NCI-H146 (cell line): Measurements from ENCODE around the gene ARHGEF7.

Experiments used
- DNase-seq: peaks from one replicate; lab custom pipeline; 2025; lab: John Stamatoyannopoulos, UW

The ARHGEF7 gene

GRCh38 chr13:111278743-111279652 lies 163.9 kb downstream of the ARHGEF7 start:
- no peak for DNase-seq

DNA sequence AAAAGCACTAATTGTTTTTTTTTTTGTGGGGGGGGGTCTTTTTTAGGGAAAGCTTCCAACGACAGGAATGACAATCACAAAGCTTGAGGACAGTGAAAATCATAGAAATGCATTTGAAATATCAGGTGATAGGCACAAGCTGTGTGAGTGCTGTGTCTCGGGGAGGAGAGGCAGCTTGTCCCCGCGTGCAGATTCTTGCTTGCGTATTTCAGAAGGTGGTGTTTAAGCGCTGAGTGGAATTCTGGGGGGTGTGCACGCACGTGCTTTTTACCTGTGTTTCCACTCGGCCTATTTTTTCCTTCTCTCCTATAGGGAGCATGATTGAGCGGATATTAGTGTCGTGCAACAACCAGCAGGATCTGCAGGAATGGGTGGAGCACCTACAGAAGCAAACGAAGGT lies 165.1 kb downstream of the ARHGEF7 start:
- DNase-seq, result no peak

GRCh38 chr13:111280681-111281585 lies 165.8 kb downstream of the ARHGEF7 start:
- DNase-seq, result no peak

DNA sequence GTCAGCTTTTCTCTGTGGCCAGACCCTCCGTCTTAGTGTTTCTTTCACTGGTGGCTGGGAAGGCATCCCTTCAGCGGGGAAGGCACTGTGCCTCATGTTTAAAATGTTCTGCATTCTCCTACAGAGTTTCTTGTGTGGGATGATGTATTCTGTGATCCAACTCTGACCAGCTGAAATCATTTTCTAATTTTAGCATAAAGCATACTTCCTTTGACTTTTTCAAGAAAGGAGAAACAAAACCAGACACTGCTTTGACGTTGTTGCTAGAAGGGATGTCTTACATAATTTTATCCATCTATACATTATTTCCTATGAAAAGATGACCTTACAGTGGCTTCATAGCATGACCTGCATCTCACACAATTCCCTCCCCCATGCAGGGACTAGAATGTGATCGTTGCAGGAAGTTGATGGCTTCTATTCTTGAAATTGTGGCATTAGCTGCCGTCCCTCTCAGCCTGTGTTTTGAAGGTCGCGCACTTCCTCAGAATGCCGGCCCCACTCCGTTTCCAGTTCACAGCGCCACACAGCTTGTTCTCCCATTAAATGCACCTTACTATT lies 166.7 kb downstream of the ARHGEF7 start:
- no peak for DNase-seq

GRCh38 chr13:111282425-111282824 lies 167.3 kb downstream of the ARHGEF7 start:
- no peak for DNase-seq

GRCh38 chr13:111282997-111283396 lies 167.9 kb downstream of the ARHGEF7 start:
- DNase-seq, result no peak

DNA sequence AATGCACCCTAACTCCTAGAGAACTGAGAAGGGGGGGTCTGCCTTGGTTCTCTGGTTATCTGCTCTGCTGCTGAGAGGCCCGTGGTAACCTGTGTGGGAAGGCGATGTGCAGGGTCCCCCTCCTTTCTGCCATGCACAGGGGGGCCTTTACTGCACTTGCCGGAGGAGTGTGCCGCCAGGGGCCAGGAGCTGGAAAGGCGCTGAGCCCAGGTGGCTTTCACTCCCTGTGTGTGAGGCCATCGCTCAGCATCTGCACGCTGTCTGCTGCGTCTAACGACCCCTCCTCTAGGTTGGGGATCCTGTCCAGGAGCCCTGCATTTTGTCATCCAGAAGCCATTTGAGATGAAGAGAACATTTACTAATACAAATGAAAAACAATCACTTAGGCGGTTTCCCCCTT lies 168.3 kb downstream of the ARHGEF7 start:
- no peak for DNase-seq

GRCh38 chr13:111283991-111284390 lies 168.9 kb downstream of the ARHGEF7 start:
- no peak for DNase-seq

DNA sequence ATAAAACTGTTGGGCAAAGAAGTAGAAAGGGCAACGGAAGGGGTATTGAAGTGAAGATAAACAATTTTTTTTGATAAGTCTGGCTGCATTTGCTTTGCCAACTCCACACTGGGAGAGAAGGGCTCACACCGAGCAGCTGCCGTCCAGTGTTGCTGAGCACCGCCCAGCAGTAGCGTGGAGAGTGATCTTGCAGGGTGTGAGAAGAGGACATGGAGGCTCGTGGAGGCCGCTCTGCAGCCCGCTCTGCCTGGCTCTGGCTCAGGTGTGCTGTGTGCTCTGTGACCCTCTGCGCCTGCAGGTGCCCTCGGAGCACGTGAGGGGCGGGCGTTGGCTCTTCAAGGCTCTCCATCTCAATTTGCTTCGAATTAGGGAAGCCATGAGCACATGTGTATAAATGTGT lies 169.5 kb downstream of the ARHGEF7 start:
- no peak for DNase-seq

GRCh38 chr13:111286162-111286561 lies 171.1 kb downstream of the ARHGEF7 start:
- no peak for DNase-seq

DNA sequence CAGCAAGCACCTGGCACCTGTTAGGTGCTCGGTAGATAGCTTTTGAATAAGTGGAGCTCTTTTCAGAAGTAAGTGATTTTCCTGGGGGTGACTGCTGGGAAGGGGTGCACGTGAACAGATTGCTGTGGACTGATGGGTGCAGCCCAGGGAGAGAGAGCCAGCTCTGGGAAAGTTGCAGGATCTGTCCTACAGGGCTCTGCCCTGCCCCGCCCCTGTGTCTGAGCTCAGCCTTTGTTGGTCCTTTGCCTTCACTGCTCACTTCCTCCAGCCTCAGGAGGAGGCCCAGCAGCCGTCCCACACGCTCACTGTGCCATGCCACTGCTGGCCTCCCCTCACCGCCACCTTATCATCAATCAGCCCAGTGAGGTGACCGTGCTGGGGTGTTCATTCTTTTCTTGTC lies 171.6 kb downstream of the ARHGEF7 start:
- DNase-seq, result no peak

DNA sequence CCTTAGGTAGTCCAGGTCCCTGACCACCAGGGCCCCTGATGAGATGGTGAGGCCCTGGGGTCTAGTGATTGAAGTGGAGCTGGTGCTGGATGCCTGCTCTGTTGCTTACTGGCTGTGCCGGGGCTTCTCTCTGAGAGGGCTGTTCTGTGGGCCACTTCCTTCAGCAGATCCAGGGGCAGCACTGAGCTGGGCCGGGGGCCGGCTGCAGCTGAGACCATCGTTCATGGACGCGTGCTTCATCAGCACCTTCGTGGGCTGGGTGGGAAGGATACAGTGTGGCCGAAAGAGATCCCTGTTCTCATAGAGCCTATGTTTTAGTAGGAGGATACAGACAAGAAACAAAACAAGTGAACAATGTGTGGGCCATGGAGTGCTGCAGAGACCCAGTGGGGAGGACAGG lies 172.1 kb downstream of the ARHGEF7 start:
- no peak for DNase-seq

- DNase-seq, result no peak
These were observed 173.2 kb downstream of the ARHGEF7 start for GRCh38 chr13:111288276-111288675.

DNA sequence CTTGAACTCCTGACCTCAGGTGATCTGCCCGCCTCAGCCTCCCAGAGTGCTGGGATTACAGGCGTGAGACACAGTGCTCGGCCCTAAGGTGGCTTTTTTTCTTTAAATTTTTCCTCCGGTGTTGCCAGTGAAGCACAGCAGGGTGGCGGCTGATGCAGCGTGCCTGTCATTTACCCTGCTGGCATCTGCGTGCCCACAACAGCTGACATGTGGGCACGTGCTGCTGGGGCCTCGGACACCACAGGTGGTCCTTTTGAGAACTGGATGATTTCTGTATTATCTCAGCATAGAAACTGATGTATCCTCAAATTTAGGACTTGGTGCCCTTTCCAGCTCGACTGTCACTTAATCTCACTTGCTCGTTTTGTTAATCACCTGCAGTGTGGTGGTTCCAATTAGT lies 174.1 kb downstream of the ARHGEF7 start:
- no peak for DNase-seq

- no peak for DNase-seq
These were observed 176.8 kb downstream of the ARHGEF7 start for GRCh38 chr13:111291908-111292307.

- no peak for DNase-seq
These were observed 177.8 kb downstream of the ARHGEF7 start for GRCh38 chr13:111292710-111293485.

- DNase-seq, result no peak
These were observed 180.8 kb downstream of the ARHGEF7 start for GRCh38 chr13:111295886-111296285.

DNA sequence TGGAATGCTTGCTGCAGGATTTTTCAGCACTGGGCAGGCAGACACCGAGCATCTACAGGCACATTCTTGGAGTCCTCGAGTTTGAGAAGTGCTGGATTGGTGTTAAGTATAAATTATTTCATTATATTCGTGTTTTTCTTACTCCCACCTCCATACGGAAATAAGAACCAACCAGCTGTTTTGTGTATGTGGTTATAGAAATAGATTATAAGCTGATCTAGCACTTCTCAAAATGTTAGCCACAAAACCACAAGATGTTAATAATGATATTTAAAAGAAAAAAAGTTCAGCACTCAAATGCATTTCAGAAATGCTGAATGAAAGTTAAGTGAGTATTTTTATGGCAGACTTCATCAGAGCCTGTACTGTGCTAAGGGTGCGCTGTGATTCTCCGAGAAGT lies 181.3 kb downstream of the ARHGEF7 start:
- no peak for DNase-seq

DNA sequence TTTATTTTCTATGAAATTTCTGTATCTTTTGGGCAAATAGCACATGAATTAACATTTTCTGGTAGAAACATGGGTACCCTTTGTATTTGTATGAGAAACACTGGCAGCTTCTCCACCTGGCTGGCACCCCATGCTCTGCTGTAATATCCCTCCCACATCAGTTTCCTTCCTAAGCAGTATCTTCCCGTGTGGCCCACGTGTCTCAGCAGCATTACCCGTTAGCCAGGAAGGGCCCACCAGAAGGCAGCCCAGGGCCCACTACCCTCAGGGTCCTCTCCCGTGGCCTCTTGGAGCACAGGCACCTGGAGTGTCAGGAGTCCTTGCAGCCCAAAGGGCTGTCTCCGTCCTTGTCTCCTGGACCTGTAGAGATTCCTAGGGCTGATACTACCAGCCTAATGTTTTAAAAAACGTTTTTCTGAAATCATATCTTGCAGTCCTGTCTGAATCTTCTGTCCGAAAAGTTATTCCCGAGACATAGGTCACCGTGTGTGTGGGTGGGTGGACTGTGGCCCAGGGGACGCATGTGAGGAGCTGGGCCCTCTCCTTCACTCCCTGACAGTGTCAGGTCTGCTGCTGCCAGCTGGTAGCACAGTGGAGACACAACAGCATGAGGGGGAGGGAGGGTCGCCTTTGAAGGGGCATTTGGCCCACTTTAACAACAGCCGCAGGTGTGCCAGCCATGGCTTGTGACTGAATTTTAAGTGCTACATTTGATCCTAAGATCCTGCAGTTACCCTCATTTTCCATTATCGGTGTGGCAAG lies 183.3 kb downstream of the ARHGEF7 start:
- no peak for DNase-seq

GRCh38 chr13:111302045-111302726 lies 187.1 kb downstream of the ARHGEF7 start:
- DNase-seq, result no peak
